HEK293 (cell line): Measurements from ENCODE around the gene TBC1D22A.

ENCODE experiments used
- CTCF ChIA-PET: fragments of 350-600 bp; formaldehyde crosslinking; extraction: SDS; loops from one replicate; lab custom pipeline; 2021; ENCODE audit warnings: antibody characterized with exemption; lab: Yijun Ruan, JAX
- POLR2A ChIA-PET: fragments of 300-600 bp; formaldehyde crosslinking; extraction: SDS; loops from one replicate; lab custom pipeline; 2020; ENCODE audit warnings: antibody characterized with exemption, inconsistent platforms; lab: Yijun Ruan, JAX
- H3K27ac ChIP-seq: fragments of 200-500 bp; sonication (Bioruptor generic); 2 replicates; pipeline ENCODE4 v1.5.1; 2014; ENCODE audit warnings: low read depth, low read length, control low read depth, inconsistent platforms; ENCODE audit errors: extremely low read depth
- H3K36me3 ChIP-seq, 2 experiments: fragments of 200-500 bp in 1 of 2; sonication (Bioruptor generic) in 1 of 2; 1 replicate in 1 of 2; 2 replicates in 1 of 2; pipeline ENCODE4 v1.5.1; 2014 to 2017; ENCODE audit warnings: inconsistent platforms in 2 of 2, low read length in 2 of 2; ENCODE audit not compliant: control insufficient read depth in 2 of 2, insufficient read depth in 1 of 2
- H3K4me1 ChIP-seq: fragments of 200-500 bp; sonication (Bioruptor generic); 2 replicates; pipeline ENCODE4 v1.5.1; 2014; ENCODE audit warnings: mild to moderate bottlenecking, low read length, inconsistent platforms; ENCODE audit not compliant: control insufficient read depth, insufficient read depth
- H3K4me3 ChIP-seq: 2 replicates; pipeline ENCODE4 v1.5.1; 2011; ENCODE audit warnings: low read depth, mild to moderate bottlenecking, control low read depth, low read length, moderate library complexity
- H3K9me3 ChIP-seq: fragments of 200-500 bp; sonication (Bioruptor generic); 2 replicates; pipeline ENCODE4 v1.5.1; 2014; ENCODE audit warnings: low read depth, low read length, inconsistent platforms; ENCODE audit not compliant: control insufficient read depth, insufficient read depth
- GLIS1 ChIP-seq: fragments of 450-650 bp; formaldehyde crosslinking; IDR thresholded peaks from 2 replicates; pipeline ENCODE4 v1.5.1; 2016; ENCODE audit warnings: missing biosample characterization, missing genetic modification characterization
- SETDB1 ChIP-seq: IDR thresholded peaks from one replicate; pipeline ENCODE4 v1.6.1; 2017; ENCODE audit warnings: mild to moderate bottlenecking, low read length, moderate library complexity, mixed read lengths; ENCODE audit not compliant: insufficient read length
- TRIM28 ChIP-seq: IDR thresholded peaks from 2 replicates; pipeline ENCODE4 v1.6.1; 2011; ENCODE audit warnings: low read length, control low read depth, borderline replicate concordance
- ZBTB1 ChIP-seq: fragments of 450-650 bp; formaldehyde crosslinking; IDR thresholded peaks from 2 replicates; pipeline ENCODE4 v1.5.1; 2016; ENCODE audit warnings: missing biosample characterization, missing genetic modification characterization
- ZFP3 ChIP-seq: fragments of 450-650 bp; formaldehyde crosslinking; IDR thresholded peaks from 2 replicates; pipeline ENCODE4 v1.5.1; 2016; ENCODE audit warnings: low read depth, missing biosample characterization, missing genetic modification characterization
- ZNF112 ChIP-seq: fragments of 450-650 bp; formaldehyde crosslinking; IDR thresholded peaks from 2 replicates; pipeline ENCODE4 v1.5.0; 2017; ENCODE audit warnings: missing biosample characterization, missing genetic modification characterization
- ZNF138 ChIP-seq: fragments of 450-650 bp; formaldehyde crosslinking; IDR thresholded peaks from 2 replicates; pipeline ENCODE4 v1.5.1; 2016; ENCODE audit warnings: missing biosample characterization, missing genetic modification characterization, borderline replicate concordance
- ZNF223 ChIP-seq: fragments of 450-650 bp; formaldehyde crosslinking; IDR thresholded peaks from 2 replicates; pipeline ENCODE4 v1.5.1; 2016; ENCODE audit warnings: missing biosample characterization, missing genetic modification characterization
- ZNF366 ChIP-seq: fragments of 450-650 bp; formaldehyde crosslinking; conservative IDR thresholded peaks from 2 replicates; pipeline ENCODE4 v1.5.1; 2016; ENCODE audit warnings: missing biosample characterization, missing genetic modification characterization
- ZNF585B ChIP-seq: fragments of 450-650 bp; formaldehyde crosslinking; IDR thresholded peaks from 2 replicates; pipeline ENCODE4 v1.5.1; 2016; ENCODE audit warnings: missing biosample characterization, missing genetic modification characterization
- ZNF658 ChIP-seq: fragments of 450-650 bp; formaldehyde crosslinking; IDR thresholded peaks from 2 replicates; pipeline ENCODE4; 2016; ENCODE audit warnings: missing biosample characterization, missing genetic modification characterization
- ZSCAN23 ChIP-seq: fragments of 450-650 bp; formaldehyde crosslinking; IDR thresholded peaks from 2 replicates; pipeline ENCODE4 v1.5.1; 2016; ENCODE audit warnings: missing biosample characterization, missing genetic modification characterization
- TF ChIP-seq, protein P1 (sequence below): fragments of 450-650 bp; formaldehyde crosslinking; IDR thresholded peaks from 2 replicates; pipeline ENCODE4 v1.5.1; 2017; ENCODE audit warnings: missing biosample characterization, missing genetic modification characterization
- TF ChIP-seq, protein P2 (sequence below): fragments of 450-650 bp; formaldehyde crosslinking; IDR thresholded peaks from 2 replicates; pipeline ENCODE4 v1.5.1; 2016; ENCODE audit warnings: missing biosample characterization, missing genetic modification characterization, borderline replicate concordance
- TF ChIP-seq, protein P3 (sequence below): fragments of 450-650 bp; formaldehyde crosslinking; IDR thresholded peaks from 2 replicates; pipeline ENCODE4 v1.5.1; 2016; ENCODE audit warnings: missing biosample characterization, missing genetic modification characterization

Gene TBC1D22A

DNA sequence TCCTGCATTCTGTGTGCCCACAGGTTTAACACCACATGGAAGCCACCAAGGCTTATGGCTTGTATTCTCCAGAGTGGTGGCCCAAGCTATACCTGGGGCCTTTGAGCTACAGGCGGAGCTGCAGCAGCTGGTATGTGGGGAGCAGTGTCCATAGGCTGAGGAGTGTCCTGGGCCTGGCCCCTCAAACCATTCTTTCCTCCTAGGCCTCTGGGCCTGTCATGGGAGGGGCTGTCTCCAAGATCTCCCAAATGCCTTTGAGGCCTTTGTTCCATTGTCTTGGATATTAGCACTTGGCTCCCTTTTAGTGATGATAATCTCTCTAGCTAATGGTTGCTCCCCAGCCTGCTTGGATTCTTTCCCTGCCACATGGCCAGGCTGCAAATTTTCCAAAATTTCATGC, 6.4 kb upstream of the TBC1D22A start:
- no peak overlapping the region for H3K4me3 ChIP-seq
- no peaks in the 10 kb centered on the region for H3K4me1 ChIP-seq
- TF ChIP-seq ZBTB1, result no peak
- peak; percentile 56; the same call in 1 of the 2 replicates for TF ChIP-seq TRIM28
- TF ChIP-seq ZSCAN23 (tag by site-specific recombination), result no peak
- peak; percentile 99 for TF ChIP-seq ZNF585B (tag by site-specific recombination)
- peak; percentile 92 for TF ChIP-seq SETDB1
- TF ChIP-seq, protein P1, sequence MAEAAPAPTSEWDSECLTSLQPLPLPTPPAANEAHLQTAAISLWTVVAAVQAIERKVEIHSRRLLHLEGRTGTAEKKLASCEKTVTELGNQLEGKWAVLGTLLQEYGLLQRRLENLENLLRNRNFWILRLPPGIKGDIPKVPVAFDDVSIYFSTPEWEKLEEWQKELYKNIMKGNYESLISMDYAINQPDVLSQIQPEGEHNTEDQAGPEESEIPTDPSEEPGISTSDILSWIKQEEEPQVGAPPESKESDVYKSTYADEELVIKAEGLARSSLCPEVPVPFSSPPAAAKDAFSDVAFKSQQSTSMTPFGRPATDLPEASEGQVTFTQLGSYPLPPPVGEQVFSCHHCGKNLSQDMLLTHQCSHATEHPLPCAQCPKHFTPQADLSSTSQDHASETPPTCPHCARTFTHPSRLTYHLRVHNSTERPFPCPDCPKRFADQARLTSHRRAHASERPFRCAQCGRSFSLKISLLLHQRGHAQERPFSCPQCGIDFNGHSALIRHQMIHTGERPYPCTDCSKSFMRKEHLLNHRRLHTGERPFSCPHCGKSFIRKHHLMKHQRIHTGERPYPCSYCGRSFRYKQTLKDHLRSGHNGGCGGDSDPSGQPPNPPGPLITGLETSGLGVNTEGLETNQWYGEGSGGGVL (tag by site-specific recombination), result no peak
- POLR2A ChIA-PET, result interaction anchor here (2.4 kb wide), 1 partner anchor 18 kb away, joined by 10 read pairs; no protein-coding TSS in a partner anchor
- peaks cover 0 to 9% of the 10 kb centered on the region in 2 experiments; a peak in 2 of 3 replicates for H3K36me3 ChIP-seq
- CTCF ChIA-PET, result interaction anchor here (0.6 to 12.2 kb wide), 6 partner anchors 7 to 193 kb away, joined by 3 to 223 read pairs (median 6); no protein-coding TSS in a partner anchor
- H3K9me3 ChIP-seq, result no peaks in the 10 kb centered on the region
- H3K27ac ChIP-seq, result no peak overlapping the region

DNA sequence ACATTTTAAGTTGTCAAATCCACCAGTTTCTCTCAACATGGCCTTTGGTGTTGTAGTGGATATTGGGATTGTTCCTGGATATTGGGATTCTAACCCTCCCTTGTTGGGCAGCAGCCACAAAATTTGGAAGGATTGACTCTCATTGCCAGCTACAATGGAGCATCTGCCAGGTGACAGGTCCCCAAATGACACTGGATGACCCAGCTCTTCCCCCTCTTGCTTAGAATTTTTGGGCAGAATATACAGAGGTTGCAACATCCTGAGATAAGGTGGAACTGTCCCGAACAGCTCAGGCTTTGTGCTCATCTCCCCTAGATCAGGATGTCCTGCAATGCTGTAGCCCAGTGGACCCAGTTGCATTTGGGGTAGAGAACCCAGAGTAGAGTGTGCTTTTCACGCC, 5.3 kb upstream of the TBC1D22A start:
- ChIA-PET CTCF (interaction anchor here (1.6 to 12.2 kb wide), 4 partner anchors 8 to 44 kb away, joined by 7 to 223 read pairs (median 32); partner anchors contain the start of gene CERK), POLR2A (no interaction called here)
- TF ChIP-seq GLIS1 (tag by site-specific recombination) (no peak), ZNF366 (tag by site-specific recombination) (no peak), ZNF138 (tag by site-specific recombination) (no peak), ZNF112 (tag by site-specific recombination) (no peak), ZNF223 (tag by site-specific recombination) (no peak), ZFP3 (no peak), ZNF658 (tag by site-specific recombination) (no peak)
- TF ChIP-seq, protein P2, sequence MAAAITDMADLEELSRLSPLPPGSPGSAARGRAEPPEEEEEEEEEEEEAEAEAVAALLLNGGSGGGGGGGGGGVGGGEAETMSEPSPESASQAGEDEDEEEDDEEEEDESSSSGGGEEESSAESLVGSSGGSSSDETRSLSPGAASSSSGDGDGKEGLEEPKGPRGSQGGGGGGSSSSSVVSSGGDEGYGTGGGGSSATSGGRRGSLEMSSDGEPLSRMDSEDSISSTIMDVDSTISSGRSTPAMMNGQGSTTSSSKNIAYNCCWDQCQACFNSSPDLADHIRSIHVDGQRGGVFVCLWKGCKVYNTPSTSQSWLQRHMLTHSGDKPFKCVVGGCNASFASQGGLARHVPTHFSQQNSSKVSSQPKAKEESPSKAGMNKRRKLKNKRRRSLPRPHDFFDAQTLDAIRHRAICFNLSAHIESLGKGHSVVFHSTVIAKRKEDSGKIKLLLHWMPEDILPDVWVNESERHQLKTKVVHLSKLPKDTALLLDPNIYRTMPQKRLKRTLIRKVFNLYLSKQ (tag by site-specific recombination), result no peak
- TF ChIP-seq, protein P3, sequence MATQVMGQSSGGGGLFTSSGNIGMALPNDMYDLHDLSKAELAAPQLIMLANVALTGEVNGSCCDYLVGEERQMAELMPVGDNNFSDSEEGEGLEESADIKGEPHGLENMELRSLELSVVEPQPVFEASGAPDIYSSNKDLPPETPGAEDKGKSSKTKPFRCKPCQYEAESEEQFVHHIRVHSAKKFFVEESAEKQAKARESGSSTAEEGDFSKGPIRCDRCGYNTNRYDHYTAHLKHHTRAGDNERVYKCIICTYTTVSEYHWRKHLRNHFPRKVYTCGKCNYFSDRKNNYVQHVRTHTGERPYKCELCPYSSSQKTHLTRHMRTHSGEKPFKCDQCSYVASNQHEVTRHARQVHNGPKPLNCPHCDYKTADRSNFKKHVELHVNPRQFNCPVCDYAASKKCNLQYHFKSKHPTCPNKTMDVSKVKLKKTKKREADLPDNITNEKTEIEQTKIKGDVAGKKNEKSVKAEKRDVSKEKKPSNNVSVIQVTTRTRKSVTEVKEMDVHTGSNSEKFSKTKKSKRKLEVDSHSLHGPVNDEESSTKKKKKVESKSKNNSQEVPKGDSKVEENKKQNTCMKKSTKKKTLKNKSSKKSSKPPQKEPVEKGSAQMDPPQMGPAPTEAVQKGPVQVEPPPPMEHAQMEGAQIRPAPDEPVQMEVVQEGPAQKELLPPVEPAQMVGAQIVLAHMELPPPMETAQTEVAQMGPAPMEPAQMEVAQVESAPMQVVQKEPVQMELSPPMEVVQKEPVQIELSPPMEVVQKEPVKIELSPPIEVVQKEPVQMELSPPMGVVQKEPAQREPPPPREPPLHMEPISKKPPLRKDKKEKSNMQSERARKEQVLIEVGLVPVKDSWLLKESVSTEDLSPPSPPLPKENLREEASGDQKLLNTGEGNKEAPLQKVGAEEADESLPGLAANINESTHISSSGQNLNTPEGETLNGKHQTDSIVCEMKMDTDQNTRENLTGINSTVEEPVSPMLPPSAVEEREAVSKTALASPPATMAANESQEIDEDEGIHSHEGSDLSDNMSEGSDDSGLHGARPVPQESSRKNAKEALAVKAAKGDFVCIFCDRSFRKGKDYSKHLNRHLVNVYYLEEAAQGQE, result no peak
- Histone ChIP-seq H3K36me3 (peaks cover 0 to 9% of the 10 kb centered on the region in 2 experiments; a peak in 2 of 3 replicates), H3K4me1 (peaks cover 3% of the 10 kb centered on the region; the same call in 1 of the 2 replicates), H3K9me3 (no peaks in the 10 kb centered on the region), H3K27ac (no peak overlapping the region), H3K4me3 (no peak overlapping the region)
